Muscle layer of colon (tissue), 2 donors: ENCODE results near the gene DLG5.

Source experiments
- H3K27ac ChIP-seq: one replicate; pipeline ENCODE4 v1.7.0; 2013; ENCODE audit warnings: low read depth, mild to moderate bottlenecking, low read length, moderate library complexity
- H3K27me3 ChIP-seq, 2 donors: one replicate each; pipeline ENCODE4 v1.7.0; 2013; ENCODE audit warnings: low read length in 2 of 2, mild to moderate bottlenecking in 2 of 2; ENCODE audit not compliant: insufficient read depth in 2 of 2, control insufficient read depth in 1 of 2
- H3K36me3 ChIP-seq: one replicate; pipeline ENCODE4 v1.7.0; 2013; ENCODE audit warnings: mild to moderate bottlenecking, low read length; ENCODE audit not compliant: insufficient read depth
- H3K4me1 ChIP-seq: one replicate; pipeline ENCODE4 v1.7.0; 2013; ENCODE audit warnings: mild to moderate bottlenecking, low read length; ENCODE audit not compliant: insufficient read depth
- H3K4me3 ChIP-seq, 2 donors: one replicate each; pipeline ENCODE4 v1.7.0; 2013; ENCODE audit warnings: low read length in 2 of 2, low read depth in 1 of 2, mild to moderate bottlenecking in 1 of 2, moderate library complexity in 1 of 2
- H3K9ac ChIP-seq: one replicate; pipeline ENCODE4 v1.7.0; 2013; ENCODE audit warnings: low read length
- H3K9me3 ChIP-seq: one replicate; pipeline ENCODE4 v1.7.0; 2013; ENCODE audit warnings: mild to moderate bottlenecking, low read length
- donor health status: abdominal sarcoma.
- donor health status: Adenocarcinoma of cecum.

DLG5 gene

DNA sequence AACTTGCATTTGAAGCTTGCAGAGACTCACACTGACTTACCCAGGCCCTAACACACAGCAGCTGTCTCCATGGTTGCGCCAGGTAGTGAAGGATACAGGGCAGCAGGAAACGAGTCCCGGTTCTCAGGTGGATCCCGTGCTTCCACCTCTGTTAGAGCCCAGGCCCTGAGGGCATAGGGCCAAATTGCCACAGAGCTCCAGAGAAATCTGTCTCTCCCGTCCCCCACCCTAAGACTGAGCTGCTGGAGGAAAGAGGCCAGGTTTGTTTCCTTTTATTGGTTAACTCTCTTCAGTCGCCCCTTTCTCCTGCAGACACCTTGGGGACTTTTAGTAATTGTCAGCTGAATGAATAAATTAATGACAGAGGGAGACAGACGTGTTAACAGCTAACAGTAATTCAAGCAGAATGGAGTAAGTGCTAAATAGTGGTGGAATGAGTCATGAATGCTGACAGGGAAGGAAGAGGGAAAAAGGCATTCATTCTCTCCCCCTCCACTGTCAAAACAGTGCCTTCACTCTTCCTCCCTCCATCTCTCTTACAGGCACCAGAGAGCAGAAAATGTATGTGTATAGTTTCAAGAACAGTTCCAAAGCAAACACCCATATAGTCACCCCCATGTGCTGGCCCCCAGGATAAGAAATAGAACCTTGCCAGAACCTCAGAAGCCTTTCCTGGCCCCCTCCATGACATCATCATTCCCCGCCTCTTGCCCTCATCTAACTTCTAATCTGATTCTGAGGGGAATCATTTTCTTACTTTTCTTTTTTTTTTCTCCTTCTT lies 16.8 kb upstream of the DLG5 start:
- no peak overlapping the region for H3K27ac ChIP-seq
- no peak overlapping the region for H3K9ac ChIP-seq
- no peaks in the 10 kb centered on the region for H3K36me3 ChIP-seq
- no peaks in the 10 kb centered on the region for H3K27me3 ChIP-seq
- no peak overlapping the region for H3K4me3 ChIP-seq
- H3K9me3 ChIP-seq = no peaks in the 10 kb centered on the region
- H3K4me1 ChIP-seq = peaks cover 25% of the 10 kb centered on the region

GRCh38 chr10:77941790-77942189 lies 15.2 kb upstream of the DLG5 start:
- Histone ChIP-seq H3K27ac (no peak overlapping the region), H3K9ac (no peak overlapping the region), H3K9me3 (no peaks in the 10 kb centered on the region), H3K27me3 (no peaks in the 10 kb centered on the region), H3K4me3 (no peak overlapping the region), H3K4me1 (peaks cover 25% of the 10 kb centered on the region), H3K36me3 (no peaks in the 10 kb centered on the region)

GRCh38 chr10:77940627-77941026 lies 14.1 kb upstream of the DLG5 start:
- Histone ChIP-seq H3K27ac (no peak overlapping the region), H3K27me3 (no peaks in the 10 kb centered on the region), H3K4me3 (no peak overlapping the region), H3K4me1 (peaks cover 25% of the 10 kb centered on the region), H3K9ac (no peak overlapping the region), H3K9me3 (no peaks in the 10 kb centered on the region), H3K36me3 (no peaks in the 10 kb centered on the region)

DNA sequence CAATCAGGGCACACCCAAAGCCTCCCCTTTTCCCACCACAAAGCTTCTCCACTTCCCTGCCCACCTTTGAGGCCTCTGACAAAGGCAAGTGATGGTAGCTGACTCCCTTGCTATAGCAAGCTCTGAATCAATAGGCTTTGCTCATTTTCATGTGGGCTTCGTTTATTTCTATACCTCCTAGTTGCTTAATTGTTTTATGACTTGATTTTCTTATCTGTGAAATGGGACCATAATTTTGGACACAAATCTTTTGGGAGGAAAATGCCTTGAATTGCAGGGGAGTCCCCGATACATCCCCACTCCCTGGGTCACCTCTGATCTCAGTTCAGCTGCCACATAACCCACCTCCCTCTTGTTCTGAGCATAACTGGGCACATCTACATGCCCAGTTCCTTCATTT lies 13.7 kb upstream of the DLG5 start:
- Histone ChIP-seq H3K9ac (no peak overlapping the region), H3K27me3 (no peaks in the 10 kb centered on the region)

DNA sequence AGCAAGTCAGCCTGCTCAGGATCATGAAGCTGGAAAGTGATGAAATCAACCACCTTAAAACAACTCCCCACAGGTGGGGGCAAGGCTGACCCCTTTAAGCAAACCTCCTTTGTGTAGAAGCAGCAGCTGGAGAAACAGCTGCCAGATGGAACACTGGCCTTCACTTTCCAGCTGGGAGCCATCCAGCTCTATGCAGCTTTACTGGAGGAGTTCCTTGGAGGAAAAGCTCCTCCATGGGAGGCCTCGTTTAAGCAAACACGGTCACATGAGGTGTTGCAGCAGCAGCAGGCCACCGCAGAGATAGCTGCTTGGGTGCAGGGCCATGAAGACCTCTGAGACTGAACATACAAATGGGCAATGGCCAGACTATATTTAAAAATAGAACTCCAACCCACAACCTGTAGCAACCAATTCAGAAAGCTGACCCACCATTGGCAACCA lies 13.0 kb upstream of the DLG5 start:
- no peaks in the 10 kb centered on the region for H3K9me3 ChIP-seq
- no peaks in the 10 kb centered on the region for H3K27me3 ChIP-seq
- peak overlapping the region; percentile 13 for H3K27ac ChIP-seq
- H3K9ac ChIP-seq = no peak overlapping the region
- no peaks in the 10 kb centered on the region for H3K36me3 ChIP-seq
- H3K4me3 ChIP-seq = no peak overlapping the region
- peaks cover 24% of the 10 kb centered on the region for H3K4me1 ChIP-seq

More for the DNA sequence above, 13.7 kb upstream of the DLG5 start:
- Histone ChIP-seq H3K4me3 (no peak overlapping the region), H3K4me1 (peaks cover 25% of the 10 kb centered on the region), H3K9me3 (no peaks in the 10 kb centered on the region), H3K36me3 (no peaks in the 10 kb centered on the region), H3K27ac (no peak overlapping the region)

GRCh38 chr10:77936697-77937567 lies 10.4 kb upstream of the DLG5 start:
- no peak overlapping the region for H3K4me3 ChIP-seq
- H3K9me3 ChIP-seq = no peaks in the 10 kb centered on the region
- H3K9ac ChIP-seq = no peak overlapping the region
- H3K27ac ChIP-seq = no peak overlapping the region
- peaks cover 12% of the 10 kb centered on the region for H3K4me1 ChIP-seq
- no peaks in the 10 kb centered on the region for H3K36me3 ChIP-seq
- H3K27me3 ChIP-seq = no peaks in the 10 kb centered on the region

DNA sequence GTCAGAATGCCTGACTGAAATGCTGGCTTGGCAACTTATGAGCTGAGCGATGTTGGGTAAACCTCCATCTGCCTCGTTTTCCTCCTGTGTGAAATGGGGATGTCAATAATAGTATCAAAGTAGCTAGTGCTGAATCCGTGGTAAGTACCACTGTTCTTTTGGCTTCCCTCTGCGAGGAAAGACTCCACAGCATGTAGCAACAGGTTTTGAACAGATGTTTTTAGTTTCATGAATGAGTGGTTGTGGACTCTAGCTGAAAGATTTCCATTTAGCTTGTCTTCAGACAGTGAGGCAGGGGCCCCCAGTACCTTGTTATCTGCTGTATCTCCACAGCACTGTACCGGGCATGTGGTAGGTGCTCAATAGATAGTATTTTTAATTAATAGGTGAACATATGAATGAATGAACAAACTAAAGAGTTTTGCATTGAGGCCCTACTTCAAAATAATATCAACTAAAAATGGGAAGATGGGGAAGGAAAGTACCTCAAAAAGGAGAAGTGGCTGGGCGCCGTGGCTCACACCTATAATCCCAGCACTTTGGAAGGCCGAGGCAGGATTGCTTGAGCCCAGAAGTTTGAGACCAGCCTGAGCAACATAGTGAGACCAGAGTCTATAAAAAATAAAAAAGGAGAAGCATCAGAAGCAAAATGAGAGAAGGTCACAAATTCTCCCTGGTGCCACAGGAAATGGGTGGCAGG lies 5.6 kb upstream of the DLG5 start:
- Histone ChIP-seq H3K27me3 (no peaks in the 10 kb centered on the region), H3K9ac (no peak overlapping the region), H3K9me3 (no peaks in the 10 kb centered on the region), H3K36me3 (no peaks in the 10 kb centered on the region), H3K27ac (no peak overlapping the region), H3K4me3 (no peak overlapping the region), H3K4me1 (peaks cover 8% of the 10 kb centered on the region)

DNA sequence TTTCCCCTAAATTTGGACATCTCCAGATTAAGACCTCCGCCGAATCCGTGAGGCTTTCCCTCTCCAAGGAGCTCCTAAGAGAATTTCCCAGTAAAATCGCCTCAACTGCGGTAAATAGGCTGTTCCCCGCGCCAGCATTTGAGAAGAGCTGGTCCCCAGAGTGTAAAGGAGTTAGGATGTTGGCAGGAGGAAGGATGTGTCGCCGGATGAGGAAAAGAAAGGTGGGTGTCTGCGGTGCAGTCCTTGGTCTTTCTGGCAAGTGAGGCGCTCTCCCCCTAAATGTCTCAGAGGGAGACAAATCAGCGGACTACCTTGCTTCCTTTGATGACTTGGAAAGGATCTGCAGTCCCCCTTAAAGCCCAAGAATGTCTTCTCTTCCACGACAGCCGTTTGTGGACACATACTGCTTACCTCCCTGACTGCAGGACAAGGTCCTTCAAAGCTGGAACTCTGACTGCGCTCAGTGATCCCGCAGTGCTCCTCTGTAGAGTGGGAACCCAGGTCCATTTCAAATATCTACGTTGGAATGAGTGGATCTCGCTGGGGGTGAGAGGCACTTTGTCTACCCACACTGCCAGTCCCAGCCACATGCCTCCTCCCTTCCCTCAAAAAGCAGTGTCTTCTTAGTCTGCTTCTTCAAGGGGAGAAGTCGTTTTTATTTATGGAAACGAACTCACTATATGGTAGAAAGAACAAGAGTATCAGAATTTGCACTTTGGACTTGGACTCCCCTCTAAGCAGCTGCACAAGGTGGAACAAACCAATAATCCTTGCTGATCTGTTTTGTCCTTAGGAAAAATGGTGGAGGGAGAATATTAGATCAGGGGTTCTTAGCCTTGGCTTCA lies 1.1 kb upstream of the DLG5 start:
- Histone ChIP-seq H3K27ac (peak overlapping the region; percentile 5), H3K4me1 (peaks cover 29% of the 10 kb centered on the region), H3K4me3 (peak overlapping the region; percentile 58 to 71), H3K9me3 (no peaks in the 10 kb centered on the region), H3K27me3 (no peaks in the 10 kb centered on the region), H3K36me3 (no peaks in the 10 kb centered on the region), H3K9ac (peak overlapping the region; percentile 67)

- H3K9ac ChIP-seq = peak overlapping the region; percentile 68
- peak overlapping the region; percentile 93 for H3K27ac ChIP-seq
- no peaks in the 10 kb centered on the region for H3K9me3 ChIP-seq
- no peaks in the 10 kb centered on the region for H3K36me3 ChIP-seq
- H3K27me3 ChIP-seq = no peaks in the 10 kb centered on the region
- peak overlapping the region; percentile 71 to 77 for H3K4me3 ChIP-seq
- peaks cover 40% of the 10 kb centered on the region for H3K4me1 ChIP-seq
These were observed 575 bp downstream of the DLG5 start for GRCh38 chr10:77925795-77926565.

GRCh38 chr10:77925410-77925794 lies 1.2 kb downstream of the DLG5 start:
- Histone ChIP-seq H3K36me3 (no peaks in the 10 kb centered on the region), H3K9ac (peak overlapping the region; percentile 68), H3K27ac (peak overlapping the region; percentile 93), H3K4me3 (peak overlapping the region; percentile 71 to 77), H3K27me3 (no peaks in the 10 kb centered on the region), H3K4me1 (peaks cover 41% of the 10 kb centered on the region), H3K9me3 (no peaks in the 10 kb centered on the region)
